GM18519 (cell line): ENCODE data around the gene INSYN2A.

Experiments used
- ATAC-seq: cut with Tn5 transposase; IDR thresholded peaks from one replicate; pipeline ENCODE4 v1.9.1; 2021; ENCODE audit warnings: mild to moderate bottlenecking, moderate library complexity; ENCODE audit not compliant: unreplicated experiment, low FRiP score

Gene INSYN2A

DNA sequence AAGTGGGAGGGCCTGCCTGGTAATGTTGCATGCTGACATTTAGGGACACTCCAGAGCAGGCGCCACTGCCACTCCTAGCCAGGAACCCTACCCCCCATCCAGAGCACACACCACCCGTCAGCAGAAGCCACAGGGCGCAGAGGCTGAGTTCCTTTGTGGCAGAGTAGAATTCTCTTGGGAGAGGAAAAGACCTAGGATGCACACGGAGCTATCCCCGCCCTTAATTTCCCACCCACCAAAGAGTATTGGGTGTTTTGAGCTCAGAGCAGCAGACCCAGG is 702 bp upstream of the INSYN2A start:
- no peak for ATAC-seq

DNA sequence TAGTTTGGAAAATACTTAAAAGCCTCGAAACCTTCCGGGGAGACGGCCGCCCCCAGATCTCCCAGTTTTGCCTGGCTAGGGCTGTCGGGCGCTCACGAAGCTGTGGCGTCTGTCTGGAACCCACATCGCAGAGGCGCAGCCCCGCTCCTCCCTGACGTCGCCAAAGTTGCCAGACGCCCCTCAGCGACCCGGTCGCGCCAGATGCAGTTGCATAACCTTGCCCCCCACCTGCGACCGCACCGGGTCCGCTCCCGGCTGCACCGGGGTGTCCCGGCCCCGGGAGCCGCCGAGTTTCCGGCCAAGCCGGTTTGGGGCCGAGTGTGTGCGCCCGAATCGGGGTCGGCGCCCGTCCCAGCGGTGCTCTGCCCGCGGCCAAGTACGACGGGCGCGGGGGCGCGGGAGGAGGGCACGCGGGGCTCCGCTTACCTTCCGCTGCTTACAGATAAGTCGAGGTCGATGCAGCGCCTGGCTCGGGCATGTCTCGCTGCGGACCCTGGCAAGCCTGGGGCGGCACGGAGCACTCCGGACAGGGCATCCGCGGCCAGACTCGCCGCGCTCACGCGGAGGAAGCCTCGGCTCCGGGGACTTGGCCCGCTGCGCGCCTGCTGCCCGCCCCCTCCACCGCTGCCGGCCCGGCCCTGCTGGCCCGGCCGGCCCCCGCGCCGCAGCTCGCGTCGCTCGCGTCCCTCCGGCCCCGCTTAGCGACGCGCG is 665 bp downstream of the INSYN2A start:
- no peak for ATAC-seq

DNA sequence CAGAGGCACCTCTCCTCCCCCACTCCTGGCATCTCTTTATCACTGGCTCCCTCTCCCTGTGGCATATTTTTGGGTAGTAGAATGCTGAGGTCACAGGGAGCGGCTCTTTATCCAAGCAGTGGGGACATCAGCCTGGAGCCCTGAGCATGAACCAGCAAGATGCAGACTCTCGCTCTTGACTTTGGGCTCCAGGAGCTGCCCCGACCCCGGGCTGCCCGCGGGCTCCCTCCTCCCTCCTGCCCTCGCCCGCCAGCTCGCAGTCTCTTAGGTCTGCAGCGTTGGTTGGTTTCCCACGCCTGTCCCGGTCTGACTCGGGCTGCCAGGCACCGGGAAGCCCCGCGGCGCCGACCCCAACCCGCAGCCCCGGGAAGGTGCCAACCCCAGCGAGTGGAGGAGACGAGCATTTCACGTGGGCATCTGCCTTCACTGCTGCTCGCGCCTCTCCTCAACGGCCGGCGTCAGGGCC is 1.3 kb downstream of the INSYN2A start:
- no peak for ATAC-seq

DNA sequence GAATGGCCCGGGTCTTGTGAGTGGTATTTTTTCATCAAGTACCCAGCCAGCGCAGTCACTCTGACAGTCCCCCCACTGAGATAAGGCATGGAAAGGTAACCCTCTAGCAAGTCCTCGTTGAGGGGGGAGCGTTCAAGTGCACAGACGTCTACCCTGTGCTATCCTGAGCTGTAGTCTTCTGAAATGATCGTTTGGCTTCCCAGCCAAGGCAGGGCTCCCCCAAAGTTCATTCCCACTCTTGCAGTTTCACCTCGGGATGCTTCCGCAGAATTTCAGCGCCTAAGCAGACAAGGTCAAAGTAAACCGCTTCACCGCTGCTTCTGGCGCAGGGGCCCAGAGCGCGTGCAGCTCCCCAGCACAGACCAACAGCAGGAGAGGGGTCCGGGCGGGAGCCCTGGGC is 1.8 kb downstream of the INSYN2A start:
- ATAC-seq: no peak

DNA sequence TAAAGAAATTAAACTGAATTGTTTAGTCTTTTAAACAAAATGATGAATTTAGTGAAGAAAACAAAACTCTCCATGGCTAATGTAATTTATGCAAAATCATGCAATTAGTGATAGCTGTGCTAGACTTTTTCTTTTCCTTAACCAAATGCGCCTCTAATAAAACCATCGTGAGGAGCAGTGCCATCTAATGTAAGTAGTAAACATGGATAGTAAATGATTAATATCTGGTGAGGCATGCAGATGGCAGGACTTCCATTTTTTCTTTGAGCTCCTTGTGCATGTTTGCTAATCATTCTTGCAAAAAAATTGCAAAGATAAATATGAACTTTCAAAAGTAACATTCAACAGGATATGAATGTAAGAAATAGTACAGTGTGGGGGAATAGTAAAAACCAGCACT is 2.3 kb downstream of the INSYN2A start:
- no peak for ATAC-seq

DNA sequence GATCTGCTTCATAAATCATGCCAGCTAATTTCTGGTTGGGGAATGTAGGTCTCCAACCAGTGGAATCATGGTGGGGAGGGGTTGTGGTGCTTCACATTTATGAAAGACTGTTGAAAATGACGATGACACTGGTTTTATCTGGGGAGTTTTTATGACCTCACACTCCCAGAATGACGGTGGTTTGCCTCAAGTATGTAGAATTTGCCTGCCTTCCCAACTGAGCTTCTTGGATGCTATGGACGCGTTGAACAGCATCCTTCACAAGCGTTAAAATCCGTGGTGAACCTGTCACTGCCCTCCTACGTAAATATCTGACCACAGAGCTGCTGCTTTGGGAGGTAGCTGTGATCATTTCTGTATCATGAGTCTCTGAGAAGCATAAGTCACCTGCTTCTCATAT is 3.3 kb downstream of the INSYN2A start:
- ATAC-seq: no peak

DNA sequence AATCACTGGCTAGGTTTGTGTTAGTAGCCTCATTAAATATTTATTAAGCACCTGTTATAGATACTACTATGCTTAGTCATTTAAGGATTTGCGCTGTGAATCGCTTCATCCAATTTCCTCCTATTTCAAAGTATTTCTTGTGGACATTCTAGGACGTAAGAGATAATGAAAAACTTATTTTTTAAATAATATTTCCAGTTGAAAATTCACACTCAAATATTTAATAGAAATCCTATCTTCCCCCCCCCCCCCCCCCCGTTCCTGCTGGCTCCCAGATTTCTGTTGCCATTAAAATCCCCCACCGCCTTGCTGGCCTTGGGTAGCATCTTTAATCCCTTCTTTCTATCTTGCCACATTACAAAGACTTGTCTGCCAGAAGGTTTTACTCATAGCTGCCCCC is 6.0 kb downstream of the INSYN2A start:
- no peak for ATAC-seq

DNA sequence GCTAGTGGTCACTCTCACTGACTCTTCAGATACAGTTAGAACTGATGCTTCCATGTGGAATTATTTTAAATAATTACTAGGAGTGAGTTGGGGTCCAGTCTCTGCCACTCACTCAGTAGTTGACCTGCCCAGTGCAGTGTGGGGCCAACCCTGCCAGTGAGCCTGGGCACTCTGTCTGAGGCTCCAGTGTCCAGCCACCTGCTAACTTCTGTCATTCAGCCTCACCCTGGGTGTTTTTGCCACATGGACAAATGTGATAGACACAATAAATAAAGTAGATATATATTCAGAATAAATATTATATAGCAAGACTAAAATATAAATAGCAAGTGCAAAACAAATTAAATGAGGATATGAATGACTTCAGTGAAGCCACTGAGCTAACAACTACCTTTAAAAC is 7.2 kb downstream of the INSYN2A start:
- no peak for ATAC-seq

DNA sequence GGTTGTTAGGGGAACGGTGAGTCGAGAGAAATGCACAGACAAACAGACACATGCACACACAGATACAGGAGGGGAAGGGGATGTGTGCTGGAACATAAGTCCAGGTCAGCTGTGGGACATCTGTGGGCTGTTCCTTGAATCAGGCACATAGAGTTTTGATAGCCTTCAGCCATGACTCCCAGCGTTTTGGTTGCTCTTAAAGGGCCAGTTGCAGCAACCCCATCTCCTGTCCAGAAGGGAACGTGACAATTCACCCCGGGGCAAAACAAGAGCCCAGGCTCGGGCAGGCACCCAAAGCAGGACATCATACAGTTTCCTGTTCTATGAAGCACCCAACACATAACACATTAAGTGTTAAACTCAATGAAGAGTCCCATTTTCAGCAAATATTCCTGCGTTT is 9.6 kb downstream of the INSYN2A start:
- ATAC-seq: no peak

DNA sequence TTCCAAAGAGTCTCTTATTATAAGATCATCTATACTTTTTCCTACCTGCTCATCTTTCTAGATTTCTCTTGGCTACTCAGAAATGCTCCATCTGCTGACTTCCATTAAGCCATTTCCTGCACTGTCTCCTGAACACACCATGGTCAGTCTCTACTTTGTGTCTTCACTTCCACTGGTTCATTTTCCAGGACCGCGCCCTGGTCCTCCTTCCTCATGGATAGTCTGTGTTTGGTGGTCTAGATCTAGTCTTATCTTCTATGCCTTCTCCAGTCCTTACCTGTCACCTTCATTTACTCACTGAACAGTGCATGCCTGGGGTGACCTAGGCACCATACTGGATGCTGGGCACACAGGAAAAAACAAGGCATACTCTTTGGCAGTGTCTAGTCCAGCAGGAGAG is 11.8 kb downstream of the INSYN2A start:
- no peak for ATAC-seq

DNA sequence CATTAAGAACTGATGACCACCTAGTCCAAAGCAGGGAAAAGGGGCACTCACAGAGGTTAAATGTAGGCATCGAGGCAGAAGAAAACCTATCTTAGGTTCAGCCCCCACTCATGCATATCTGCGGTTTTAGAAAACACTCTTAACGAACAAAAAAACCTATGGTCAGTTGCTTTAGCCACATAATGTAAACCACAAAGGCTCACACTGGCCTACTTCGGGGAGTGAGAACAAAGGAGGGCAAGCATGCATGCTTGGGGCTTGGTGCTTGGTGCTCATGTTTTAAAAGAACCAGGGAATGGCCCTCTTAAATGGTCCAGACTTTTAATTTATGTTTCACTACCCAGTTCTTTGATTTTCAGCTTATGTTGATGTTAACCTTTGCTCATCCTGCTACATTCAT is 14.2 kb downstream of the INSYN2A start:
- no peak for ATAC-seq

DNA sequence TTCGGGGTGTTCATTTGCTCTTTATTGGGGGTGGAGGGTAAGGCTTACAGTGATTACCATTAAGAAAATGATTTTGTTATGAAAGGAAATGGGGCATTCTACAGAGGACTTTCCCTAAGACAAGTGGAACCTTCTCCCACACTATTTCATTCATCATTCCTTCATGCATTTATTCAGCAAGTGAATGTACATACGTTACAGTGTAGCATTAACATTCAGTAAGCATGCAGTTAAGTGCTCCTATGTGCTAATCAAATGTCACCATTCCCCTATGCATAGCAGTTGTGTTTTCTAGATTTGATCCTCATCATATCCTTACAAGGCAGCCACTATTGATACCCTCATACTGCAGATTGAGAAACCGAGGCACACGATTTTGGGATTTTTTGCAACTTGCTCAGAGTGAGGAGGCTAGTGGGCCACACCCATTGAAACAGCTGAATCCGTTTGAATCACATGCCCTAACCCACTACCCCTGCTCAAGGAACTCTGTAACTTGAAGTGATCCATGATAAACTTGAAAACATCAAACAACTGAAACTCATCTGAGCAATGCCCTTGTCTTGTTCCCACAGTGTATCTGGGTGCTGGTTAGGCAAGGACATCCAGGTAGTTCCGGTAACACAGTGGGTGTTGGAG is 16.7 kb downstream of the INSYN2A start:
- no peak for ATAC-seq

DNA sequence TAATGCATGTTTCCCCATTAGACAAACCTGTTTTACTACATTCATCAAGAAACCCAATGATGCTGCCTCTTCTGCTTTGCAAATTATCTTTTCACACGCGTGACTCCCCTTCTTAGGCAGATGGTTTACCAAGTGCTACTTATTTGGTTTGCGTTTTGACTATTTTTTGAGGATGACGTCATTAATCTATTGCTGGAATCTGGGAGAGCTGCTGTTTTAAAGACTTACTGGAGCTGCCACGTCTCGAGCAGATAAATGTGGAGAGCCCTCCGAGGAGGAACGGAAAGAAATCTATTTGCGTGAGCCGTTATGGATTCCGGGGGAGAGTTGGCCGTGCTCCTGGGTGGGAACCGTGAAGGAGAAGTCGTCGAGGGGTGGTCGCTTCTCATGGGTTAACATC is 19.7 kb downstream of the INSYN2A start:
- ATAC-seq: no peak

DNA sequence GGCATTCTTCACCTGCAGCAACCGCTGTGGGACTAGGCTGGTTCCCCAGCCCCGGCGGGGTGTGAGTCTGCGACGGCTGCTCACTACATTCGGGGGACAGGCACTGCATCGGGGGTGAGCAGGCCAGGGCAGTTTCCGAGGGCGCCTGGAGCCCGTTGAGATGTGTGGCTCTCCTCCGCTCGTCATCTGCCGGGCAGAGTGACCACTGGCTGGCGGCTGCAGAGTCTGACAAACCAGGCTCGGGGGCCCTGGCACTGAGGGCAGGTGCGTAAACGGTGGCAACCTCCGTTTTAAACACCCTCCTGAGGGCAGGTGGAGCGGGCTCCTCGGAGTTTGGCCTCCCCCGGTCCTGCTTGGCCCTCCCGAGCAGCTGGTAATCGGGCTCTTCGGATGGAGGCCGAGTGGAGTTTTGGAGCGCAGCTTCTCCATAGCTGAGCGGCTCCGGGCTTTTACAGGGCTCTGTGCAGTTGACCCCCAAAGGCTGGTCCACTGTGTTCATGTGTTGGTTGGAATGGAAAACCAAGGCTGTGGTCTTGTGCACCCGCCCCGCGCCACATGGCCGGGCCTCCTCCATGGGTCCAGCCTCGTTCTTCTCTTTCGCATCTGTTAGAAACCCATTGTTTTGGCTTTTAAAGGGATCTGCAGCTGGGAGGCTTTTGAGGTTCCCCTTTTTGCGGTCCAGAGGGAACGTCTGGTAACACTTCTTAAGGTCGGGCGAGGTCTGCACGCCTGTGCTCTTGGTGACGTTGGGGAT is 20.9 kb downstream of the INSYN2A start:
- ATAC-seq: no peak

DNA sequence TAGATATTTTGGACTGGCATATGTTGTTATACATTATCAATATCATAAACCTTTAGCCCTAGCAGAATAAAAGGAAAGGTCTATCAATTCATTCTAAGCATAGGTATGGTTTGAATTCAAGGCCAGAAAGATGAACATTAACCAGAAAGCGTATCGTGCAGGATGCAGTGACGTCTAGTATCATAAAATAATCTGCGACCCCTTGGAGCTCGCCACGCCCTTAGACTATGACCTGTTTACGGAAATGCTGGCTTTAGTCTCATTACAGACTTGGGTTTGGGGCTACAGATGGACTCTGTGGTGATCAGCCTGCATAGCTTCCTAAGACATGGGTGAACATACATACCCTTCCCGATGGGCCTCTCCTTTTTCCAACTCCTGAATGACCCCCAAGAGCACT is 21.5 kb downstream of the INSYN2A start:
- ATAC-seq: no peak

DNA sequence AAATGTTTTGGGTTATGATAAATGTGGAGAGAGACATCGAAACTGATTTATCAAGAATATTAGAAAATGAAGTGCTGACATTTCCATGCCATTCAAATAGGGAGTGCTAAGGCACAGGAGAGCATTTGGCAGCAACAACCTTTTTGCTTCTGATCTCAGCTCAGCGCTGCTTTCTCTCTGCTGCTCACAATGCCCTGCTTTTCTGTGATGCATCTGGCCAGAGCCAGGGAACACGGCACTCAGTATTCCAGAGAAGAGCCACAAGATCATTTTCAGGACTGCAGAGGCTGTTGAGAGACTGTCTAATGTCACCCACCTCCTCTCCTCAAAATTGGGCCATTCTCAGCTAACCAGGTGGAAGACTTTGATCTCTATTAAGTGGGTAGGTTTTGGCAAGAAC is 28.1 kb downstream of the INSYN2A start:
- ATAC-seq: no peak

DNA sequence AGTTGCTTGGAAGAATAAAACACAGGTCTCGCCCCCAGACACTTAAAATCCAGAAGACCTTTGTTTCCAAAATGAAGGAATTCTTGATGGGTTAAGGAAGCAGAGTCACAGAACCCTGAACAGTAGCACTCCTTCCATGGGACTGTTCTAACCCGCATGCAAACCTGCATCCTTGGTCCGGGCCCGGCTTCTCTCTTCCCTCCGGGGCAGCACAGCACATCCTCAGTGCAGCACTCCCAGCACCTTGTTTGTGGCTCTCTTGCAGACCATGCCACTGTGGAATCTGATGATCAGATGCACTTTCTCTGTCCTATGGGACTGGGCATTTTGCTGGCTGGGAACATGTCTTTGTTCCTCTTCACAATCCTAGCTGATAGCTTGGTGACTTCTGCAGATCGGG is 33.5 kb downstream of the INSYN2A start:
- no peak for ATAC-seq

DNA sequence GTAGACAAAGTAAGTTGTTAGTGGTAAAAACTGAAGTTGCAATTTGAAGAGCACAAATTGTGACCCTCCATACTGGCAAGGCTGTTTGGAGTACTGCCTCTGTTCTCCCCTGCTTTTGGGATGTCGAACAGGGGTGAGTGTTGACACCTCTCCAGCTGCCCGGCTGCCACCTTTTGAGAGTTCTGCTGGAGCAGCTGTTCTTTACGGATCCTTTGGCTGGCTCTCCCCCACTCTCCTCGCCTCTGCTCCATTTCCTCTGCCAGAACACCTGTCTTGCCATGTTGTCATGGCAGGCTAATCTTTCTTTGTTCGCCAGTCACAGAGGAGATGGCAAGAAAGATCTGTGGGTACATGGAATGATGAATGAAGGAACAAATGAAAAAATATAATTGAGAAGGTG is 34.9 kb downstream of the INSYN2A start:
- ATAC-seq: no peak

DNA sequence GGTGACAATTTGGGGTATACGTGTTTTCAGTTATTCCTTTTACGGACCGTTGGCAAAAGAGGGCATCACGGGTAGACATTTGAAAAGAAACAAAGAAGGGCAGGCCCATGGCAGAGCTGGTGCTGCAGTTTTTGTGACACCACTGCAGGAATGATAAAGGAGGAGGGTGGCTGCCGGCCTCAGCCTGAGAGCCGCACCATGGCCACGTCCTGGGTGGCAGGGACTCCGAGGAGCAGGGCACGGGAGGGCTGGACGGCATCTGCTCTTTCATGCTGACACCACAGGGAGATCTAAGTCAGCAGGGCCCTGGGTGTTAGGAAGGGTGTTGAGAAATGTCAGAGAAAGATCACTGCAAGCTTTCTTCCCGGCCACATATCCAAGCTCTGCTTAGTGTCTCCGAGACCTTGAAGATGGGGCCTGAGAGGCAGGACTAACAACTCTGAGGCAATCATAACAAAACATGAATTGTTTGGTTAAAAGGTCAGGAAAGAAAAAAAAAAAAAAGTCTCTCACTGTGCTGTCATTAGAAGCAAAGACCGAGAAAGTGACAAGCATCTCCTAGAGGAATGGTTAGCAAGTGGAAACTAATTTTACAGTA is 36.6 kb downstream of the INSYN2A start:
- no peak for ATAC-seq

DNA sequence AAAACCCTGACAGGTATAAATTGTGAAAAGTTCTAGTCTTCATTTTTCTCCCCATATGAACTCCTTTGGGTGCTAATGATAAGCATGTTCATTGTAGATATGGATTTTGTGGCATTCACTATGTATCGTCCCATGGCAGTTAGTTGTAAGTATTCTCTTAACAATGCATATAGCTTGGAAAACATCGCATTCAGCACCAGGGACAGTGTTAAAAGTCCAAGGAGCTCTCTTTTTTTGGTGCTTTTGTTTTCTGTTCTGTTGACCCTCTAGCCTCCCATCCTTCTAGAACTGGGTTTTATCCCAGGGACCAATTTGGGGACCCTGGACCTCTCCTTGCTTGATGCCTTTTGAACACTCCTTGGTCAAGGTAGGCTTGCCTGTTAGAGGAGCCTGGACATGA is 37.7 kb downstream of the INSYN2A start:
- no peak for ATAC-seq

DNA sequence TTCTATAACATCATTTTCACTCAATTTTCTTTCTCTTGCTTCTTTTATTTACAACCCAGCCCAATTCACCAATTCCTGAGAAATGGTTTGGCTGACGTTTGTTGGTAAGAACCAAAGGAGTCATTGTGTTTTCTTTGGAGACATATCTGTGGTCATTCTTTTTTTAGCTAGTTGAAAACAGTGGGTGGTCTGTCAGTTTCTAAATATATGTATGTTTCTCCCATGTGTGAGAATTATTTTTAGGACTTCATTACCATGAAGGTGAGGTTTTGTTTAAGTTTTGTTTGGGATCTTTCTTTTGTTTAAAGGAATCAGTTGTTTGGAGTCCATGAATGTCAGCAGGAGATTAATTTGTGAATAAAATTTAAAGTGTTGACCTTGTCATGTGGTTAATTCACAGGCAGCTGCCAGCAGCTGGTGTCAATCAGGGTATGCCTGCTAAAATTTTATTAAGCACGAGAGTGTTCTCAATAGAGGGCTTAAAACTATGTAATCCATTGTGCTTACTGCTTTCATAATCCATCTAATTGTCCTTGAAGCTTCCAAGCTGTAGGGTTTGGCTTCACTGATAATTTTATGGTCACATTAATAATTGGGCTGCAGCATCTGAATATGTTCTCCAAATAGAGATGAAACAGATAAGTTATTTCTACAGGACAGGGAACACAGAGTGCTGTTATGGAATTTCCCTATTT is 38.7 kb downstream of the INSYN2A start:
- no peak for ATAC-seq
